MM.1S (cell line): ENCODE data around the gene LRRC49.
"Not testable (repeated sequence)": the region's sequence is repeated elsewhere in the genome, so short reads cannot be mapped to it uniquely, and the experiment has no call there.

Experiments
- DNase-seq: peaks from one replicate; pipeline ENCODE4 v3.0.0-alpha.2; 2015
- H2AFZ ChIP-seq: fragments of 300-600 bp; sonication (generic); 2 replicates; pipeline ENCODE4 v1.6.0; 2016; ENCODE audit warnings: antibody characterized with exemption, low read length
- H3F3A ChIP-seq: fragments of 300-600 bp; sonication (generic); 2 replicates; pipeline ENCODE4 v1.6.1; 2016; ENCODE audit warnings: mild to moderate bottlenecking, antibody characterized with exemption, low read length, moderate library complexity, mixed read lengths; ENCODE audit not compliant: insufficient read depth
- H3K27ac ChIP-seq: fragments of 300-600 bp; sonication (generic); 2 replicates; pipeline ENCODE4 v1.5.1; 2016; ENCODE audit warnings: mild to moderate bottlenecking, low read length
- H3K27me3 ChIP-seq: fragments of 300-600 bp; sonication (generic); replicated peaks from 2 replicates; pipeline ENCODE4 v1.6.0; 2016; ENCODE audit warnings: low read length; ENCODE audit not compliant: insufficient read depth
- H3K36me3 ChIP-seq: fragments of 300-600 bp; sonication (generic); replicated peaks from 2 replicates; pipeline ENCODE4 v1.6.1; 2016; ENCODE audit warnings: mild to moderate bottlenecking, low read length, mixed read lengths; ENCODE audit not compliant: insufficient read depth
- H3K4me1 ChIP-seq: fragments of 300-600 bp; sonication (generic); 2 replicates; pipeline ENCODE4 v1.6.1; 2016; ENCODE audit warnings: low read length, mixed read lengths
- H3K4me2 ChIP-seq: fragments of 300-600 bp; sonication (generic); 2 replicates; pipeline ENCODE4 v1.6.0; 2016; ENCODE audit warnings: low read depth, low read length
- H3K4me3 ChIP-seq: fragments of 300-600 bp; sonication (generic); 2 replicates; pipeline ENCODE4 v1.5.1; 2016; ENCODE audit warnings: low read length, mixed read lengths
- H3K79me2 ChIP-seq: fragments of 300-600 bp; sonication (generic); 2 replicates; pipeline ENCODE4 v1.6.1; 2016; ENCODE audit warnings: mixed run types, low read length, mixed read lengths
- H3K9ac ChIP-seq: fragments of 300-600 bp; sonication (generic); 2 replicates; pipeline ENCODE4 v1.6.1; 2016; ENCODE audit warnings: low read length, mixed read lengths
- H3K9me2 ChIP-seq: fragments of 300-600 bp; sonication (generic); replicated peaks from 2 replicates; pipeline ENCODE4 v1.6.1; 2016; ENCODE audit warnings: mild to moderate bottlenecking, low read length, mixed read lengths; ENCODE audit not compliant: insufficient read depth
- H3K9me3 ChIP-seq: fragments of 300-600 bp; sonication (generic); replicated peaks from 2 replicates; pipeline ENCODE4 v1.6.1; 2016; ENCODE audit warnings: mild to moderate bottlenecking, low read length, mixed read lengths; ENCODE audit not compliant: insufficient read depth
- H4K20me1 ChIP-seq: fragments of 300-600 bp; sonication (generic); 2 replicates; pipeline ENCODE4 v1.6.1; 2016; ENCODE audit warnings: mild to moderate bottlenecking, low read length, moderate library complexity, mixed read lengths; ENCODE audit not compliant: insufficient read depth
- EZH2 ChIP-seq: fragments of 300-600 bp; sonication (generic); optimal IDR thresholded peaks from 2 replicates; pipeline ENCODE3; 2017; ENCODE audit warnings: low read depth, mild to moderate bottlenecking, antibody characterized with exemption, low read length, mixed read lengths
- EZH2phosphoT487 ChIP-seq: fragments of 300-600 bp; sonication (generic); IDR thresholded peaks from 2 replicates; pipeline ENCODE4 v1.6.1; 2018; ENCODE audit warnings: antibody characterized with exemption, low read length
- TF ChIP-seq, protein P1 (sequence below): fragments of 300-600 bp; sonication (generic); IDR thresholded peaks from 2 replicates; pipeline ENCODE4 v1.5.1; 2016; ENCODE audit warnings: antibody characterized with exemption, low read length, mixed read lengths

LRRC49 gene

DNA sequence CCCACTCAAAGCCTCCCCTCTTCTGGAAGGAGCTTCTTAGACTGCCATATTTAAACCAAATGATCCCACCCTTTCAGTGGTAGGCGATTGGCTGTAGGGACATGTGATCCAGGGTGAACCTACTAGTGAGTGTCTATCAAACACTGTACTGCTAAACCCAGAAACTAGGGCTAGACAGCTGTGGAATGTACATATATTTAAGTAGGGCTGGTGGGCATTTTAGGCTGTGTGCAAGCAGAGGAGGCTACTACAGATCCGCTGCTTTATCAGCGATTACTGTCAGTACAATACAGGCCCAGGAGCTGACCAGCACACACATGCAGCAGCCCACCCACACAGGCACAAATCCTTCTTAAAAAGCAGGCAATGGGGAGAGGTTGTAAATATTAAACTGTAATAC is 23.3 kb upstream of the LRRC49 start:
- no peak overlapping the region for H3K4me2 ChIP-seq
- no peak for DNase-seq
- no peak overlapping the region for H3K4me3 ChIP-seq

GRCh38 chr15:70870051-70870450 is 22.6 kb upstream of the LRRC49 start:
- Histone ChIP-seq H3K36me3 (no peaks in the 10 kb centered on the region), H3K9me3 (no peaks in the 10 kb centered on the region), H3K4me1 (peaks cover 5% of the 10 kb centered on the region; the same call in 1 of the 2 replicates), H3K79me2 (no peaks in the 10 kb centered on the region), H3K4me2 (peak overlapping the region; percentile 6; the same call in 1 of the 2 replicates), H4K20me1 (no peaks in the 10 kb centered on the region), H2AFZ (no peak overlapping the region), H3K27ac (no peak overlapping the region), H3K4me3 (no peak overlapping the region), H3F3A (no peaks in the 10 kb centered on the region), H3K9ac (no peak overlapping the region), H3K9me2 (no peaks in the 10 kb centered on the region), H3K27me3 (no peaks in the 10 kb centered on the region)
- peak; percentile 48 for DNase-seq
- TF ChIP-seq, protein P1, sequence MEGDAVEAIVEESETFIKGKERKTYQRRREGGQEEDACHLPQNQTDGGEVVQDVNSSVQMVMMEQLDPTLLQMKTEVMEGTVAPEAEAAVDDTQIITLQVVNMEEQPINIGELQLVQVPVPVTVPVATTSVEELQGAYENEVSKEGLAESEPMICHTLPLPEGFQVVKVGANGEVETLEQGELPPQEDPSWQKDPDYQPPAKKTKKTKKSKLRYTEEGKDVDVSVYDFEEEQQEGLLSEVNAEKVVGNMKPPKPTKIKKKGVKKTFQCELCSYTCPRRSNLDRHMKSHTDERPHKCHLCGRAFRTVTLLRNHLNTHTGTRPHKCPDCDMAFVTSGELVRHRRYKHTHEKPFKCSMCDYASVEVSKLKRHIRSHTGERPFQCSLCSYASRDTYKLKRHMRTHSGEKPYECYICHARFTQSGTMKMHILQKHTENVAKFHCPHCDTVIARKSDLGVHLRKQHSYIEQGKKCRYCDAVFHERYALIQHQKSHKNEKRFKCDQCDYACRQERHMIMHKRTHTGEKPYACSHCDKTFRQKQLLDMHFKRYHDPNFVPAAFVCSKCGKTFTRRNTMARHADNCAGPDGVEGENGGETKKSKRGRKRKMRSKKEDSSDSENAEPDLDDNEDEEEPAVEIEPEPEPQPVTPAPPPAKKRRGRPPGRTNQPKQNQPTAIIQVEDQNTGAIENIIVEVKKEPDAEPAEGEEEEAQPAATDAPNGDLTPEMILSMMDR: no peak
- TF ChIP-seq EZH2phosphoT487: no peak
- no peak for TF ChIP-seq EZH2

More for the DNA sequence above, 23.3 kb upstream of the LRRC49 start:
- H4K20me1 ChIP-seq: no peaks in the 10 kb centered on the region
- H3K27ac ChIP-seq: no peak overlapping the region
- H3K9me3 ChIP-seq: no peaks in the 10 kb centered on the region
- H3K4me1 ChIP-seq: peaks cover 5% of the 10 kb centered on the region; the same call in 1 of the 2 replicates
- H3K9me2 ChIP-seq: no peaks in the 10 kb centered on the region
- no peak overlapping the region for H3K9ac ChIP-seq
- no peaks in the 10 kb centered on the region for H3K79me2 ChIP-seq
- no peaks in the 10 kb centered on the region for H3K36me3 ChIP-seq
- H3K27me3 ChIP-seq: no peaks in the 10 kb centered on the region
- no peaks in the 10 kb centered on the region for H3F3A ChIP-seq
- H2AFZ ChIP-seq: no peak overlapping the region
- no peak for TF ChIP-seq EZH2

DNA sequence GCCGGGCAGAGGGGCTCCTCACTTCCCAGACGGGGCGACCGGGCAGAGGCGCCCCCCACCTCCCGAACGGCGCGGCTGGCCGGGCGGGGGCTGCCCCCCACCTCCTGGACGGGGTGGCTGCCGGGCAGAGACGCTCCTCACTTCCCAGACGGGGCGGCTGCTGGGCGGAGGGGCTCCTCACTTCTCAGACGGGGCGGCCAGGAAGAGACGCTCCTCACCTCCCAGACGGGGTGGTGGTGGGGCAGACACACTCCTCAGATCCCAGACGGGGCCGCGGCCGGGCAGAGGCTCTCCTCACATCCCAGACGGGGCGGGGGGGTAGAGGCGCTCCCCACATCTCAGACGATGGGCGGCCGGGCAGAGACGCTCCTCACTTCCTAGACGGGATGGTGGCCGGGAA is 21.1 kb upstream of the LRRC49 start:
- peaks cover 16% of the 10 kb centered on the region for H3K4me1 ChIP-seq
- not testable (repeated sequence) for H3K27ac ChIP-seq, H3K9me2 ChIP-seq, H3K4me3 ChIP-seq, DNase-seq, H3F3A ChIP-seq, H3K9me3 ChIP-seq, H3K4me2 ChIP-seq, H3K36me3 ChIP-seq, H3K27me3 ChIP-seq, H3K79me2 ChIP-seq, H2AFZ ChIP-seq, H4K20me1 ChIP-seq, H3K9ac ChIP-seq

DNA sequence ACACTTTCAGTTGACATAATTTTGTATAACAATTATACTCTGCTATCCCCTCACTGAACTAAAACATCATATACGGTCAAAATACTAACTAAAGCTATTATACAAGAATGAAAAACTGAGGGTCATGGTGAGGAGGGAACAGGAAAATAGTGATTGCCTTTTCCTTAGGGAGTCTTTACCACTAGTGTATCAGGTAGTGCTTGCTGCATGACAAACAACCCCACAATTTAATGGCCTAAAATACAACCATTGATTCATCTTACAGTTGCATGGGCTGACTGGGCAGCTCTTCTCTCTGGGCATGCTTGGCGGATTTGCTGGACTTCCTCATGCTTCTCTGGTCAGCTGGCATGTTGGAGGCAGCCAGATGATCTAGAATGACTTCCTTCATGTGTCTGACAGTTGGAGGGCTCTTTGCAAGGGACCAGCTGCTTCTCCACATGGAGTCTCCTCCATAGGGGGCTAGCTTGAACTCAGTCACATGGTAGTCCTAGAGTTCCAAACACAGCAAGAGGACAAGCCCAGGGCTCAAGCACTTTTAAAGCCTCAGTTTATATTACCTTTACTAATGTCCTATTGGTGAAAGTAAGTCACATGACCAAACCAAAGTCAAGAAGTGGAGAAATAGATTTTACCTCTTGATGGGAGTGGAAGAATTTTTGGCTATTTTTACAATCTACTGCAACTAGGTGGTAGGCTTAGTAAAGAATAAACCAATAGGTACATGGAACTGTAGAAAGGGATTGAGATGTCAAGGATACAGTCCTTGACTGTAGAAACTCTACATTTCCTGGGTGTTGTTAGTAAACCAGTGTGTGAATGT is 19.2 kb upstream of the LRRC49 start:
- H3K36me3 ChIP-seq: no peaks in the 10 kb centered on the region
- no peak for DNase-seq
- no peaks in the 10 kb centered on the region for H3K79me2 ChIP-seq
- peaks cover 8% of the 10 kb centered on the region; the same call in 1 of the 2 replicates for H3F3A ChIP-seq
- H3K4me3 ChIP-seq: no peak overlapping the region
- no peaks in the 10 kb centered on the region for H3K27me3 ChIP-seq
- H3K9ac ChIP-seq: no peak overlapping the region
- H3K9me3 ChIP-seq: no peaks in the 10 kb centered on the region
- H3K4me1 ChIP-seq: peaks cover 22% of the 10 kb centered on the region
- no peaks in the 10 kb centered on the region for H3K9me2 ChIP-seq
- TF ChIP-seq, protein P1: no peak
- no peak for TF ChIP-seq EZH2
- no peak for TF ChIP-seq EZH2phosphoT487
- H4K20me1 ChIP-seq: no peaks in the 10 kb centered on the region
- no peak overlapping the region for H3K4me2 ChIP-seq
- no peak overlapping the region for H3K27ac ChIP-seq
- no peak overlapping the region for H2AFZ ChIP-seq
